Smooth muscle cell (in vitro differentiated cells): ENCODE data around the gene HOXB1. TPM values are rescaled to one million over a fixed set of nuclear protein-coding genes. Genes with fewer than 3 reads are reported as not detected.

ENCODE experiments used
- DNase-seq: peaks from one replicate; lab custom pipeline; 2025; ENCODE audit not compliant: unreplicated experiment; lab: John Stamatoyannopoulos, UW
- H2AFZ ChIP-seq: fragments of 200-600 bp; sonication (generic); 2 replicates; pipeline ENCODE4 v1.6.0; 2016; ENCODE audit warnings: antibody characterized with exemption, low read depth, mild to moderate bottlenecking
- H3F3A ChIP-seq: fragments of 200-600 bp; sonication (generic); 2 replicates; pipeline ENCODE4 v1.6.0; 2017; ENCODE audit warnings: antibody characterized with exemption, low read depth
- H3K27ac ChIP-seq: fragments of 200-600 bp; sonication (generic); 2 replicates; pipeline ENCODE4 v1.5.1; 2016; ENCODE audit warnings: low read depth, mild to moderate bottlenecking
- H3K27me3 ChIP-seq: fragments of 200-600 bp; sonication (generic); 2 replicates; pipeline ENCODE4 v1.6.1; 2016; ENCODE audit warnings: low read depth, mild to moderate bottlenecking
- H3K36me3 ChIP-seq: fragments of 200-600 bp; sonication (generic); 2 replicates; pipeline ENCODE4 v1.5.1; 2016; ENCODE audit warnings: low read depth
- H3K4me1 ChIP-seq: fragments of 200-600 bp; sonication (generic); 2 replicates; pipeline ENCODE4 v1.5.1; 2016; ENCODE audit warnings: low read depth
- H3K4me2 ChIP-seq: fragments of 200-600 bp; sonication (generic); 2 replicates; pipeline ENCODE4 v1.6.0; 2016; ENCODE audit warnings: mild to moderate bottlenecking
- H3K4me3 ChIP-seq: fragments of 200-600 bp; sonication (generic); 2 replicates; pipeline ENCODE4 v1.5.1; 2016; ENCODE audit warnings: mild to moderate bottlenecking
- H3K79me2 ChIP-seq: fragments of 200-600 bp; sonication (generic); 2 replicates; pipeline ENCODE4 v1.6.0; 2016; ENCODE audit warnings: low read depth, mild to moderate bottlenecking
- H3K9ac ChIP-seq: fragments of 200-600 bp; sonication (generic); 2 replicates; pipeline ENCODE4 v1.6.0; 2016; ENCODE audit warnings: low read depth
- H3K9me3 ChIP-seq: fragments of 200-600 bp; sonication (generic); replicated peaks from 2 replicates; pipeline ENCODE4 v1.5.1; 2016; ENCODE audit warnings: low read depth
- H4K20me1 ChIP-seq: fragments of 200-600 bp; sonication (generic); 2 replicates; pipeline ENCODE4 v1.6.0; 2016; ENCODE audit warnings: low read depth
- CTCF ChIP-seq: fragments of 200-600 bp; sonication (generic); IDR thresholded peaks from 2 replicates; pipeline ENCODE4 v1.5.1; 2017; ENCODE audit warnings: borderline replicate concordance, mild to moderate bottlenecking, antibody characterized with exemption; ENCODE audit not compliant: insufficient read depth, poor library complexity, severe bottlenecking
- WGBS: methylation state at CpG from one replicate; pipeline ENCODE4 v1.1.7; 2016; ENCODE audit warnings: low lambda C conversion rate; 5-methylcytosine and 5-hydroxymethylcytosine counted together
- polyA plus RNA-seq: library from polyadenylated mRNA; unstranded; fragments of >200 nt; fragmentation: Nextera tagmentation; extraction: Ambion mirVana; gene quantifications from 2 replicates; pipeline ENCODE4 v1.2.1, GENCODE V29; 2016
- total RNA-seq: library from RNA; depleted of rRNA; stranded (reverse); fragments of >200 nt; gene quantifications from 2 replicates; pipeline ENCODE4 v1.2.3, GENCODE V29; 2014

Gene HOXB1
- total and polyA plus RNA-seq, 2 experiments from 2014 or later, result not detected

- TF ChIP-seq CTCF, result no peak
- 51% methylated on average over 8 of the region's 8 CpGs for WGBS
- H3K27ac ChIP-seq, result peak overlapping the region; percentile 1
- H3F3A ChIP-seq, result no peaks in the 10 kb centered on the region
- H3K4me1 ChIP-seq, result peaks cover 11% of the 10 kb centered on the region
- peak overlapping the region; percentile 36 for H3K4me2 ChIP-seq
- no peak for DNase-seq
- peaks cover 48% of the 10 kb centered on the region for H3K79me2 ChIP-seq
- H3K9ac ChIP-seq, result no peak overlapping the region
- H4K20me1 ChIP-seq, result peaks cover 97% of the 10 kb centered on the region
- H3K27me3 ChIP-seq, result peaks cover 88% of the 10 kb centered on the region
- no peak overlapping the region for H2AFZ ChIP-seq
- H3K9me3 ChIP-seq, result no peaks in the 10 kb centered on the region
- H3K4me3 ChIP-seq, result no peak overlapping the region
- no peaks in the 10 kb centered on the region for H3K36me3 ChIP-seq
Measured at GRCh38 chr17:48574505-48575065, 43.8 kb upstream of the HOXB1 start.

GRCh38 chr17:48571826-48572417 lies 41.1 kb upstream of the HOXB1 start:
- Histone ChIP-seq H3K79me2 (peaks cover 56% of the 10 kb centered on the region), H3K4me1 (peaks cover 4% of the 10 kb centered on the region), H3K9ac (no peak overlapping the region), H3F3A (no peaks in the 10 kb centered on the region), H3K36me3 (no peaks in the 10 kb centered on the region), H3K4me3 (no peak overlapping the region), H3K27me3 (peaks cover 98% of the 10 kb centered on the region), H3K9me3 (no peaks in the 10 kb centered on the region), H2AFZ (no peak overlapping the region), H3K27ac (peak overlapping the region; percentile 64), H4K20me1 (peaks cover 100% of the 10 kb centered on the region), H3K4me2 (peak overlapping the region; percentile 64)
- no peak for TF ChIP-seq CTCF
- 89% methylated on average over 1 of the region's 1 CpG for WGBS
- no peak for DNase-seq

GRCh38 chr17:48571024-48571818 lies 40.4 kb upstream of the HOXB1 start:
- H3K9me3 ChIP-seq, result no peaks in the 10 kb centered on the region
- peaks cover 4% of the 10 kb centered on the region for H3K4me1 ChIP-seq
- H3K27ac ChIP-seq, result peak overlapping the region; percentile 64
- no peak for TF ChIP-seq CTCF
- WGBS, result 29% methylated on average over 26 of the region's 26 CpGs
- H3K79me2 ChIP-seq, result peaks cover 49% of the 10 kb centered on the region
- no peaks in the 10 kb centered on the region for H3K36me3 ChIP-seq
- H3K4me3 ChIP-seq, result peak overlapping the region; percentile 2
- peaks cover 100% of the 10 kb centered on the region for H4K20me1 ChIP-seq
- H2AFZ ChIP-seq, result no peak overlapping the region
- peak overlapping the region; percentile 64 for H3K4me2 ChIP-seq
- H3K9ac ChIP-seq, result no peak overlapping the region
- peaks cover 98% of the 10 kb centered on the region for H3K27me3 ChIP-seq
- no peaks in the 10 kb centered on the region for H3F3A ChIP-seq
- no peak for DNase-seq
